Fibroblast of villous mesenchyme (primary cell): ENCODE results near the gene HACD3. TPM values are rescaled to one million over a fixed set of nuclear protein-coding genes. Genes with fewer than 3 reads are reported as not detected.
"Not testable (repeated sequence)": the region's sequence is repeated elsewhere in the genome, so short reads cannot be mapped to it uniquely, and the experiment has no call there.

Source experiments
- DNase-seq: peaks from one replicate; pipeline ENCODE4 v3.0.0-alpha.2; 2010; ENCODE audit warnings: low read depth
- H3K4me3 ChIP-seq: 2 replicates; pipeline ENCODE4 v1.5.1; 2011; ENCODE audit warnings: low read depth, mild to moderate bottlenecking, low read length
- total RNA-seq: library from RNA; depleted of rRNA; stranded (reverse); fragments of >200 nt; gene quantifications from 2 replicates; pipeline ENCODE4 v1.2.3, GENCODE V29; 2012
- TF ChIP-seq, protein P1 (sequence below): IDR thresholded peaks from 2 replicates; pipeline ENCODE4 v1.5.1; 2012; ENCODE audit warnings: low read depth, mild to moderate bottlenecking, low read length; ENCODE audit not compliant: insufficient read depth

Gene HACD3
- total RNA-seq, 1 donor = 92.0 TPM

DNA sequence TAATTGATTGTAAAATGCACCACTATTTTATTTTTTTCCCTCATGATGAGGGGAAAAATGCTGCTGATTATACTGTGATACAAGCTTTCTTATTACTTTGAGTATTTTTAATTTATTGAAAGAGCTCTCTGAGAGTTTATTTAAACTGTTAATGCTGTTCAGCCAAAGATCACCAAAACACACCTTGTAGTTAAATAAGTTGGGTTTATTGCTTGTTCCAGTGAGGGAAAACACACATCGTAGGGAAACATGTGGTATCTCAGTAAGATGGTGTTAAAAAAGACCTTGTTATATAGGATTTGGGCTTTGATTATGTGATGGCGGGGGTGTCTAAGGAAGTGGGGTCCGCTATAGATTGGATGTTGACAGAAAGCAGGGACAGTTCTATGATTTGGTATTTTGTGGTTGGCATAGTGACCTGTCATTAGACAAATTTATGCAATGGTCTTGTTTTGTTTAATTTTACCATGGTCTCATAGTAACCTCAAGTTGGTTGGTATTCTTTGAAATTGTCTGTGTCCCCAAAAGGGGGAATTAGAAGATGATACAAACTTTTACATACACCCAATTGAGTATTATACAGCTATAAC is 11.1 kb downstream of the HACD3 start:
- TF ChIP-seq, protein P1, sequence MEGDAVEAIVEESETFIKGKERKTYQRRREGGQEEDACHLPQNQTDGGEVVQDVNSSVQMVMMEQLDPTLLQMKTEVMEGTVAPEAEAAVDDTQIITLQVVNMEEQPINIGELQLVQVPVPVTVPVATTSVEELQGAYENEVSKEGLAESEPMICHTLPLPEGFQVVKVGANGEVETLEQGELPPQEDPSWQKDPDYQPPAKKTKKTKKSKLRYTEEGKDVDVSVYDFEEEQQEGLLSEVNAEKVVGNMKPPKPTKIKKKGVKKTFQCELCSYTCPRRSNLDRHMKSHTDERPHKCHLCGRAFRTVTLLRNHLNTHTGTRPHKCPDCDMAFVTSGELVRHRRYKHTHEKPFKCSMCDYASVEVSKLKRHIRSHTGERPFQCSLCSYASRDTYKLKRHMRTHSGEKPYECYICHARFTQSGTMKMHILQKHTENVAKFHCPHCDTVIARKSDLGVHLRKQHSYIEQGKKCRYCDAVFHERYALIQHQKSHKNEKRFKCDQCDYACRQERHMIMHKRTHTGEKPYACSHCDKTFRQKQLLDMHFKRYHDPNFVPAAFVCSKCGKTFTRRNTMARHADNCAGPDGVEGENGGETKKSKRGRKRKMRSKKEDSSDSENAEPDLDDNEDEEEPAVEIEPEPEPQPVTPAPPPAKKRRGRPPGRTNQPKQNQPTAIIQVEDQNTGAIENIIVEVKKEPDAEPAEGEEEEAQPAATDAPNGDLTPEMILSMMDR = no peak
- H3K4me3 ChIP-seq = no peak overlapping the region
- no peak for DNase-seq

DNA sequence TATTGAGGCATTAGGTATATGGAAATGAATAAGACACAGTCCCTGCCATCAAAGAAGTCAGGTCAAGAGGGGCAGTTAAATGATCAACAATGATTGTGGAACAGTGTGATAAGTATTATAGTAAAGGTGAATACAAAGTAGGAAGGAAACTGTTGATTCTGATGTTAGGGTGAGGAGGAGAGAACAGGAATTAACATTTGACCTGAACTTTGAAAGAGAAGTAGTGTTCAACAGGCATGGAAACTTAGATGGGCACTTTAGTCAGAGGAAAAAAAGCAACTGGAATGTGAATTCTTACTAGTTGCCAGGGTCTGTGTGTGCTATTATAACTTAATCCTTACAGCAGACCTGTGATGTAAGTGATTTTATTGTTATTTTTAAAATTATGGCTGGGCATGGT is 17.6 kb downstream of the HACD3 start:
- H3K4me3 ChIP-seq = no peak overlapping the region
- no peak for DNase-seq
- TF ChIP-seq, protein P1 = no peak

DNA sequence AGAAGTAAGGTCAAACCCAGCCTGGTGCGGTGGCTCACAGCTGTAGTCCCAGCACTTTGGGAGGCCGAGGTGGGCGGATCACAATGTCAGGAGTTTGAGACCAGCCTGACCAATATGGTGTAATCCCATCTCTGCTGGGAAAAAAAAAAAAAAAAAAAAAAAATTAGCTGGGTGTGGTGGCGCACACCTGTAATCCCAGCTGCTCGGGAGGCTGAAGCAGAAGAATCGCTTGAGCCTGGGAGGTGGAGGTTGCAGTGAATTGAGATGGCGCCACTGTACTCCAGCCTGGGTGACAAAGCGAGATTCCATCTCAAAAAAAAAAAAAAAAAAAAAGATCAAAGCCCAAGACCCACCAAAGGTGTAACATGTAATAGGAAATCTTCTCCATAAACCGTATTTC is 19.0 kb downstream of the HACD3 start:
- not testable (repeated sequence) for DNase-seq, H3K4me3 ChIP-seq

DNA sequence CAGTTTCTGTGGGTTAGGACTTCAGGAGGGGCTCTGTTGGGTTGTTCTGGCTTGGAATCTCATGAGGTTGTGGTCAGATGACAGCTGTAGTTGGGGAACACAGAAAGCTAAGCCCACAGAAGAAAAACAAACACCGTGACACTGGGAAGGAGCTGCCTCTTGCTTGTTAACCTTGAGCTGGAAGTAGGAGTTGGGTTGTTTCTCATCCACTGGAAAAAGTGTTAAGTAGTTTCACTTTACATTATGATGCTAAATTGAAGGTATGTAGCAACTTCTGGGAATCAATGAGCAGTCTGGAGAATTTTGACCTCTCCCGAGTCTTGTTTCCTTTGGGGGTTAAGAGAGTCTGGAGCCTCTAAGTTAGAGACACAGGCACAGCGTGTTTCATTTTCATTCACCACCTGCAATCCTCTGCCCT is 20.4 kb downstream of the HACD3 start:
- peak overlapping the region; percentile 7 for H3K4me3 ChIP-seq
- TF ChIP-seq, protein P1 = no peak
- DNase-seq = peak; percentile 78

DNA sequence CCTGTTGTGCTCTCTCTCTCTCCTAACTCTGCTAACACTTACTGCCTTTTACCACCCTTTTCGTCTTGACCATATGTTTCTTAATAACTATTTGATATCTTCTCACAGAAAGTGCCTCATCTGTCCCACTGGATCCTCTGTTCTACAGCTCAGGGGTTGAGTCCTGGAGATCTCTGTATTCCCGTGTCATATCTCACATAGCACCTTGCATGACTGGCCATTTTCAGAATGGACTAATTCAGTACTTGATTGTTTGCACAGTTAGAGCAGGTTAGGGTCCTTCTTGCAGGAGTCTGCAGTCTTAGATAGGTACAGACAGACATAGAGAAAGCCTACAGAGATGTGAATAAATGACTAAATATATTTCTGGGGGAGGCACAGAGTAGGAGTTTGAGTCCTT is 20.9 kb downstream of the HACD3 start:
- no peak overlapping the region for H3K4me3 ChIP-seq
- DNase-seq = no peak
- TF ChIP-seq, protein P1 = no peak

DNA sequence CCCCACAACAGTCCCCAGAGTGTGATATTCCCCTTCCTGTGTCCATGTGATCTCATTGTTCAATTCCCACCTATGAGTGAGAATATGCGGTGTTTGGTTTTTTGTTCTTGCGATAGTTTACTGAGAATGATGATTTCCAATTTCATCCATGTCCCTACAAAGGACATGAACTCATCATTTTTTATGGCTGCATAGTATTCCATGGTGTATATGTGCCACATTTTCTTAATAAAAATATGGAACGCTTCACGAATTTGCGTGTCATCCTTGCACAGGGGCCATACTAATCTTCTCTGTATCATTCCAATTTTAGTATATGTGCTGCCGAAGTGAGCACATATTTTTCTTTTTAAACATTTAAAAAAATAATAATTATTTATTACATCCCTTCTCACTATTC is 22.6 kb downstream of the HACD3 start:
- not testable (repeated sequence) for DNase-seq, H3K4me3 ChIP-seq

DNA sequence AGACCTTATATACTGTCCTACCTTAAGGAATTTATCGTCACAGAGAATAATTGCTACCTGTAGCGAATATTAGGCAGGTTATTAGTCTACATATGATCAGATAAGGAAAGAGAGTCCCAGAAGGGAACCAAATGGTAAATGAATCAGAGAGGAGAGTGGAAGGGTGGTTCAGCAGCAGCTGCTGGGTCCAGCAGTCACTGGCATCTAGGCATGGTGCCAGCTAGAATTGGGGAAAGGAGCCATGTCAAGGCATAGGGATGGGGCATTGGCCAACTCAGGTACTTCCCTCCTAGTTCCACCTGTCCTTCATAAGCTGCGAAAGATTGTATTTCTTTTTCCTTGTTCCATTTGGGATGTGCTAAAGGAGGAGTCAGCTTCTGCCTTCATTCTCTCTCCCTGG is 23.4 kb downstream of the HACD3 start:
- TF ChIP-seq, protein P1 = no peak
- DNase-seq = no peak
- no peak overlapping the region for H3K4me3 ChIP-seq

DNA sequence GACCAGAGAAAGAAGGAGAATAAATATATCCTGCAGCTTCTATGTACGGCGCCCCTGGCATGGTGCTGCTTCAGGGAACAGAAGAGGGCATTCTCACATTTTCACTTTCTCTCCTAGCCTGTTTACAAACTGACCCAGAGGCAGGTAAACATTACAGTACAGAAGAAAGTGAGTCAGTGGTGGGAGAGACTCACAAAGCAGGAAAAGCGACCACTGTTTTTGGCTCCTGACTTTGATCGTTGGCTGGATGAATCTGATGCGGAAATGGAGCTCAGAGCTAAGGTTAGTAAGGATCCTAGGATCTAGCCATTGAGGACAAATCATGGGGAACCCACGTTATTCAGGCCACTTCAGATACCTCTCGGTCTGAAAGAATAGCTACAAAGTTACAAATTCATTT is 26.4 kb downstream of the HACD3 start:
- no peak overlapping the region for H3K4me3 ChIP-seq
- DNase-seq = no peak
- TF ChIP-seq, protein P1 = no peak
